HCT116 (cell line): ENCODE results near the gene PLD5. TPM values are rescaled to one million over a fixed set of nuclear protein-coding genes. Genes with fewer than 3 reads are reported as not detected.
"Not testable (repeated sequence)": the region's sequence is repeated elsewhere in the genome, so short reads cannot be mapped to it uniquely, and the experiment has no call there.

Experiments
- ATAC-seq: fragments of 200-7000 bp; cut with Tn5 transposase; 2 replicates; pipeline ENCODE4 v1.9.1; 2020; ENCODE audit warnings: mild to moderate bottlenecking, moderate library complexity
- BruUV-seq: library from RNA; stranded (reverse); fragments of 400-500 nt; replicated peaks from 2 replicates; lab custom pipeline; 2021; lab: Mats Ljungman, UMichigan
- CTCF ChIA-PET: fragments of 300-600 bp; sonication (Branson Sonifier 250); formaldehyde crosslinking; loops from one replicate; lab custom pipeline; 2021; ENCODE audit warnings: antibody characterized with exemption; lab: Charles Lee
- POLR2A ChIA-PET: fragments of 300-600, 350-600 bp; sonication (Branson Sonifier 250); formaldehyde crosslinking; loops from one replicate; lab custom pipeline; 2021; ENCODE audit warnings: antibody characterized with exemption; lab: Charles Lee
- RAD21 ChIA-PET, 2 experiments: fragments of 300-600 bp; sonication (Branson Sonifier 250); formaldehyde crosslinking; loops; one replicate each; lab custom pipeline; 2023; ENCODE audit warnings: low total read pairs in 2 of 2; ENCODE audit not compliant: uncharacterized antibody in 2 of 2, unreplicated experiment in 2 of 2, low non-redundant PET in 1 of 2; lab: Charles Lee
- DNase-seq: peaks from one replicate; pipeline ENCODE4 v3.0.0-alpha.2; 2010; ENCODE audit warnings: low read depth, low spot score
- H2AFZ ChIP-seq: fragments of 200-600 bp; shearing (Covaris generic), sonication (generic); 2 replicates; pipeline ENCODE4 v1.6.1; 2017; ENCODE audit warnings: low read depth, mixed run types, mixed read lengths, antibody characterized with exemption, low read length; ENCODE audit not compliant: poor library complexity, severe bottlenecking
- H3K27ac ChIP-seq: 2 replicates; pipeline ENCODE4 v1.5.1; 2012; ENCODE audit warnings: low read depth, low read length
- H3K27me3 ChIP-seq: fragments of 200-600 bp; sonication (generic); 2 replicates; pipeline ENCODE4 v1.6.1; 2016; ENCODE audit warnings: mixed run types, low read length, mixed read lengths; ENCODE audit not compliant: insufficient read depth
- H3K36me3 ChIP-seq, 2 experiments: fragments of 200-500 bp in 1 of 2; fragments of 200-600 bp in 1 of 2; sonication (Bioruptor generic) in 1 of 2; sonication (generic) in 1 of 2; 2 replicates each; pipeline versions ENCODE4 v1.5.1 to v1.6.1; 2014 to 2016; ENCODE audit warnings: low read length in 2 of 2, inconsistent platforms in 1 of 2, mixed read lengths in 1 of 2, mixed run types in 1 of 2; ENCODE audit not compliant: insufficient read depth in 2 of 2, control insufficient read depth in 1 of 2
- H3K4me1 ChIP-seq, 2 experiments: fragments of 200-600 bp in 1 of 2; sonication (generic) in 1 of 2; 2 replicates each; pipeline versions ENCODE4 v1.5.1 to v1.6.1; 2012 to 2017; ENCODE audit warnings: low read length in 2 of 2, inconsistent platforms in 1 of 2, mild to moderate bottlenecking in 1 of 2, mixed read lengths in 1 of 2, mixed run types in 1 of 2, moderate library complexity in 1 of 2; ENCODE audit not compliant: insufficient read depth in 2 of 2, control insufficient read depth in 1 of 2
- H3K4me2 ChIP-seq: fragments of 200-600 bp; sonication (generic); 2 replicates; pipeline ENCODE4 v1.6.1; 2017; ENCODE audit warnings: mixed run types, low read length, mixed read lengths
- H3K4me3 ChIP-seq, 2 experiments: fragments of 200-600 bp in 1 of 2; sonication (generic) in 1 of 2; replicated peaks in 1 of 2; 2 replicates each; pipeline ENCODE4 v1.5.1; 2011 to 2016; ENCODE audit warnings: low read length in 2 of 2, control low read depth in 1 of 2, low read depth in 1 of 2, mild to moderate bottlenecking in 1 of 2, mixed read lengths in 1 of 2, mixed run types in 1 of 2
- H3K79me2 ChIP-seq: fragments of 200-600 bp; sonication (generic); 2 replicates; pipeline ENCODE4 v1.6.1; 2017; ENCODE audit warnings: mild to moderate bottlenecking, mixed run types, low read length, moderate library complexity, mixed read lengths; ENCODE audit not compliant: insufficient read depth
- H3K9ac ChIP-seq: fragments of 200-600 bp; sonication (generic); 2 replicates; pipeline ENCODE4 v1.6.1; 2016; ENCODE audit warnings: low read length, mixed read lengths
- H3K9me2 ChIP-seq: fragments of 200-600 bp; sonication (generic), shearing (Covaris generic); 2 replicates; pipeline ENCODE4 v1.6.1; 2017; ENCODE audit warnings: mixed run types, mild to moderate bottlenecking, moderate library complexity; ENCODE audit not compliant: insufficient read depth
- H3K9me3 ChIP-seq, 2 experiments: fragments of 200-500 bp in 1 of 2; fragments of 200-600 bp in 1 of 2; sonication (Bioruptor generic) in 1 of 2; sonication (generic) in 1 of 2; 2 replicates each; pipeline ENCODE4 v1.6.1; 2014 to 2017; ENCODE audit warnings: low read length in 2 of 2, mixed read lengths in 2 of 2, inconsistent platforms in 1 of 2, low read depth in 1 of 2, mild to moderate bottlenecking in 1 of 2, mixed run types in 1 of 2, moderate library complexity in 1 of 2; ENCODE audit not compliant: control insufficient read depth in 1 of 2, insufficient read depth in 1 of 2
- H4K20me1 ChIP-seq: fragments of 200-600 bp; sonication (generic), shearing (Covaris generic); 2 replicates; pipeline ENCODE4 v1.6.1; 2017; ENCODE audit warnings: mixed run types, mild to moderate bottlenecking, moderate library complexity; ENCODE audit not compliant: insufficient read depth
- intact Hi-C: fragments of 100-400 bp; cut with micrococcal nuclease; formaldehyde crosslinking; loops from 2 replicates; pipeline ENCODE4 v1.10.0; 2022
- total RNA-seq: library from RNA; stranded (reverse); gene quantifications from one replicate; pipeline ENCODE4 v1.2.1, GENCODE V29; 2021; ENCODE audit not compliant: unreplicated experiment

The PLD5 gene
- total RNA-seq, 1 experiment from 2014 or later = not detected

GRCh38 chr1:242276769-242277168, 247.7 kb downstream of the PLD5 start:
- DNase-seq, H3K9me3 ChIP-seq, H3K4me1 ChIP-seq, RAD21 ChIA-PET, POLR2A ChIA-PET, ATAC-seq, H4K20me1 ChIP-seq, BruUV-seq, H3K9me2 ChIP-seq, H2AFZ ChIP-seq, CTCF ChIA-PET, H3K4me3 ChIP-seq, H3K79me2 ChIP-seq, H3K27ac ChIP-seq, intact Hi-C loops, H3K36me3 ChIP-seq, H3K9ac ChIP-seq, H3K27me3 ChIP-seq, H3K4me2 ChIP-seq: not testable (repeated sequence)

GRCh38 chr1:242267004-242267403, 257.5 kb downstream of the PLD5 start:
- H3K36me3 ChIP-seq, BruUV-seq, H3K9ac ChIP-seq, H2AFZ ChIP-seq, H3K79me2 ChIP-seq, H3K9me3 ChIP-seq, ATAC-seq, POLR2A ChIA-PET, H3K27ac ChIP-seq, H4K20me1 ChIP-seq, DNase-seq, H3K4me1 ChIP-seq, H3K27me3 ChIP-seq, CTCF ChIA-PET, H3K9me2 ChIP-seq, RAD21 ChIA-PET, H3K4me2 ChIP-seq, H3K4me3 ChIP-seq, intact Hi-C loops: not testable (repeated sequence)

GRCh38 chr1:242264419-242264818, 260.1 kb downstream of the PLD5 start:
- CTCF ChIA-PET, ATAC-seq, RAD21 ChIA-PET: not testable (repeated sequence)

More at GRCh38 chr1:242264419-242264818, 260.1 kb downstream of the PLD5 start:
- DNase-seq, H2AFZ ChIP-seq, H3K4me1 ChIP-seq, POLR2A ChIA-PET, H3K79me2 ChIP-seq, H3K36me3 ChIP-seq, H3K9me3 ChIP-seq, H4K20me1 ChIP-seq, intact Hi-C loops, H3K9me2 ChIP-seq, H3K27ac ChIP-seq, H3K4me2 ChIP-seq, BruUV-seq, H3K4me3 ChIP-seq, H3K27me3 ChIP-seq, H3K9ac ChIP-seq: not testable (repeated sequence)
